ENCODE data around the gene ARID1B. TPM values are rescaled to one million over a fixed set of nuclear protein-coding genes. Genes with fewer than 3 reads are reported as not detected.
"Not testable (repeated sequence)": the region's sequence is repeated elsewhere in the genome, so short reads cannot be mapped to it uniquely, and the experiment has no call there.

The ARID1B gene
- total and polyA plus RNA-seq, 2 donors (not counting 1 experiment from before 2014, with no cell fraction given): 47.2 to 280 TPM

DNA sequence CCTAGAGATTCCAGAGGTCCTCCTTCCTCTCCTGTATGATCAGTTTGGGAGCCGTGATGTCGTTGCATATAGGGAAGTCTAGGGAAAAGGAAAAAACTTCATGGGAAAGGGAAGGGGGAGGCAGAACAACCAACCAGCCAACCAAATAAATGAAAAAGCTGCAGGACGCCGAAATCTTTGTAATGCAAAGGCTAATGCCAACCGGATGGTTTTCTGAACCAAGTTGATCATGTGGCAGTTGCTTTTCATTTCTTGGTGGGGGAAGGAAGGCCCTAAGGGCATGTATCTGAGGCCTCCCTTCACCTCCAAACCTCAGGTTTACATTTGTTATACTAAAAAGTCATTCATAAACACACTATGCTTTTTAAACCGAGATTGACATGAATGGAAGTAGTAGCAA lies 167.2 kb downstream of the ARID1B start:
- no peak overlapping the region for H3K4me3 Mint-ChIP-seq
- no peaks in the 10 kb centered on the region for H3K9me3 Mint-ChIP-seq (ENCODE audit: insufficient read depth)
- peaks cover 97% of the 10 kb centered on the region for H3K79me2 ChIP-seq (ENCODE audit: control insufficient read depth, insufficient read depth, low read length)
- H3K36me3 ChIP-seq (replicated peaks in 1 of 2; ENCODE audit: control extremely low read depth in 1 of 2, control insufficient read depth in 1 of 2, extremely low read depth in 1 of 2, insufficient read depth in 2 of 2, low read length in 1 of 2): no peaks in the 10 kb centered on the region
- POLR2A ChIA-PET: no interaction called here
- H3K27ac Mint-ChIP-seq: no peak overlapping the region
- no peak overlapping the region for H3K27ac ChIP-seq (ENCODE audit: low read length in 2 of 2)
- ATAC-seq (ENCODE audit: low read depth) (no peak), DNase-seq (no peak)
- CTCF ChIA-PET: interaction anchor here (1.8 kb wide), 1 partner anchor 10 kb away, joined by 4 read pairs; no protein-coding TSS in a partner anchor
- H4K20me1 ChIP-seq (ENCODE audit: control insufficient read depth, insufficient read depth, low read length, poor library complexity, severe bottlenecking): peaks cover 62% of the 10 kb centered on the region
- no peak overlapping the region for H2AFZ ChIP-seq (ENCODE audit: insufficient read depth, low read depth, low read length, poor library complexity, severe bottlenecking)
- WGBS (ENCODE audit: insufficient coverage): 100% methylated on average over 1 of the region's 6 CpGs
- no peaks in the 10 kb centered on the region for H3K9me3 ChIP-seq (ENCODE audit: control extremely low read depth in 1 of 3, control insufficient read depth in 2 of 3, insufficient read depth in 1 of 3, low read length in 2 of 3)
- no peak overlapping the region for H3K9ac ChIP-seq (ENCODE audit: low read length)
- no peak overlapping the region for H3K4me2 ChIP-seq (replicated peaks; ENCODE audit: low read depth, low read length, poor library complexity, severe bottlenecking)
- peaks cover 63% of the 10 kb centered on the region for H3K4me1 Mint-ChIP-seq
- H3K4me3 ChIP-seq (ENCODE audit: control extremely low read depth in 1 of 5, extremely low read depth in 1 of 5, insufficient read depth in 1 of 5, low read depth in 2 of 5, low read length in 4 of 5): no peak overlapping the region
- TF ChIP-seq, protein P1, sequence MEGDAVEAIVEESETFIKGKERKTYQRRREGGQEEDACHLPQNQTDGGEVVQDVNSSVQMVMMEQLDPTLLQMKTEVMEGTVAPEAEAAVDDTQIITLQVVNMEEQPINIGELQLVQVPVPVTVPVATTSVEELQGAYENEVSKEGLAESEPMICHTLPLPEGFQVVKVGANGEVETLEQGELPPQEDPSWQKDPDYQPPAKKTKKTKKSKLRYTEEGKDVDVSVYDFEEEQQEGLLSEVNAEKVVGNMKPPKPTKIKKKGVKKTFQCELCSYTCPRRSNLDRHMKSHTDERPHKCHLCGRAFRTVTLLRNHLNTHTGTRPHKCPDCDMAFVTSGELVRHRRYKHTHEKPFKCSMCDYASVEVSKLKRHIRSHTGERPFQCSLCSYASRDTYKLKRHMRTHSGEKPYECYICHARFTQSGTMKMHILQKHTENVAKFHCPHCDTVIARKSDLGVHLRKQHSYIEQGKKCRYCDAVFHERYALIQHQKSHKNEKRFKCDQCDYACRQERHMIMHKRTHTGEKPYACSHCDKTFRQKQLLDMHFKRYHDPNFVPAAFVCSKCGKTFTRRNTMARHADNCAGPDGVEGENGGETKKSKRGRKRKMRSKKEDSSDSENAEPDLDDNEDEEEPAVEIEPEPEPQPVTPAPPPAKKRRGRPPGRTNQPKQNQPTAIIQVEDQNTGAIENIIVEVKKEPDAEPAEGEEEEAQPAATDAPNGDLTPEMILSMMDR (IDR thresholded peaks at IDR 0.05): no peak
- no peak for TF ChIP-seq EZH2 (IDR thresholded peaks at IDR 0.05; ENCODE audit: borderline replicate concordance, insufficient read depth, low read depth, low read length, poor library complexity, severe bottlenecking)
- no peaks in the 10 kb centered on the region for H3K27me3 ChIP-seq (replicated peaks in 1 of 4; ENCODE audit: control extremely low read depth in 1 of 4, control insufficient read depth in 3 of 4, insufficient read depth in 4 of 4, low read length in 3 of 4)
- intact Hi-C loops (cut with micrococcal nuclease): no loop called here
- H3K27me3 Mint-ChIP-seq: no peaks in the 10 kb centered on the region
- H3K4me1 ChIP-seq (ENCODE audit: control insufficient read depth in 2 of 2, insufficient read depth in 2 of 2, low read length in 2 of 2): peaks cover 6 to 15% of the 10 kb centered on the region in 2 donors

DNA sequence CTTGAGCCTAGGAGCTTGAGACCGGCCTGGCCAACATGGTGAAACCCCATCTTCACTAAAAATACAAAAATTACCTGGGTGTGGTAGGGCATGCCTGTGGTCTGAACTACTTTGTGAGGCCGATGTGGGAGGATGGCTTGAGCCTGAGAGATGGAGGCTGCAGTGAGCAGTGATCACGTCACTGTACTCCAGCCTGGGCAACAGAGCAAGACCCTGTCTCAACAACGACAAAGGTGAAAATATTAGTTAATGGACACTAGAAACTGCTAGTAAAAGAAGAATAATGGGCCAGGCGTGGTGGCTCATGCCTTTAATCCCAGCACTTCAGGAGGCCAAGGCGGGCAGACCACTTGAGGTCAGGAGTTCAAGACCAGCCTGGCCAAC lies 168.6 kb downstream of the ARID1B start:
- H3K27me3 Mint-ChIP-seq; H3K9me3 Mint-ChIP-seq (ENCODE audit: insufficient read depth); H3K4me3 ChIP-seq (ENCODE audit: control extremely low read depth in 1 of 5, extremely low read depth in 1 of 5, insufficient read depth in 1 of 5, low read depth in 2 of 5, low read length in 4 of 5); CTCF ChIA-PET; POLR2A ChIA-PET; intact Hi-C loops (cut with micrococcal nuclease); H3K4me2 ChIP-seq (replicated peaks; ENCODE audit: low read depth, low read length, poor library complexity, severe bottlenecking); H2AFZ ChIP-seq (ENCODE audit: insufficient read depth, low read depth, low read length, poor library complexity, severe bottlenecking); H3K36me3 ChIP-seq (replicated peaks in 1 of 2; ENCODE audit: control extremely low read depth in 1 of 2, control insufficient read depth in 1 of 2, extremely low read depth in 1 of 2, insufficient read depth in 2 of 2, low read length in 1 of 2); H3K9me3 ChIP-seq (ENCODE audit: control extremely low read depth in 1 of 3, control insufficient read depth in 2 of 3, insufficient read depth in 1 of 3, low read length in 2 of 3); ATAC-seq (ENCODE audit: low read depth); H3K27ac Mint-ChIP-seq; H3K4me3 Mint-ChIP-seq; DNase-seq; H3K27me3 ChIP-seq (replicated peaks in 1 of 4; ENCODE audit: control extremely low read depth in 1 of 4, control insufficient read depth in 3 of 4, insufficient read depth in 4 of 4, low read length in 3 of 4); H3K9ac ChIP-seq (ENCODE audit: low read length); H3K27ac ChIP-seq (ENCODE audit: low read length in 2 of 2): not testable (repeated sequence)
- WGBS (ENCODE audit: insufficient coverage): 98% methylated on average over 4 of the region's 6 CpGs
- H4K20me1 ChIP-seq (ENCODE audit: control insufficient read depth, insufficient read depth, low read length, poor library complexity, severe bottlenecking): peaks cover 70% of the 10 kb centered on the region
- H3K79me2 ChIP-seq (ENCODE audit: control insufficient read depth, insufficient read depth, low read length): peaks cover 97% of the 10 kb centered on the region
- H3K4me1 ChIP-seq (ENCODE audit: control insufficient read depth in 2 of 2, insufficient read depth in 2 of 2, low read length in 2 of 2): peaks cover 9 to 22% of the 10 kb centered on the region in 2 donors
- H3K4me1 Mint-ChIP-seq: peaks cover 63% of the 10 kb centered on the region
